Rectal smooth muscle tissue (tissue), 1 donor: ENCODE data around the gene MFNG.
A peak's percentile ranks its signal among the peaks of the same experiment; 100 is the strongest.

Experiments used
- H3K27ac ChIP-seq: one replicate; pipeline ENCODE4 v1.7.0; 2013; ENCODE audit warnings: low read depth, low read length, inconsistent platforms
- H3K27me3 ChIP-seq: one replicate; pipeline ENCODE4 v1.7.0; 2013; ENCODE audit warnings: low read length; ENCODE audit not compliant: control insufficient read depth, insufficient read depth
- H3K36me3 ChIP-seq: one replicate; pipeline ENCODE4 v1.7.0; 2013; ENCODE audit warnings: low read length; ENCODE audit not compliant: control insufficient read depth, insufficient read depth
- H3K4me1 ChIP-seq: one replicate; pipeline ENCODE4 v1.7.0; 2013; ENCODE audit warnings: low read length; ENCODE audit not compliant: control insufficient read depth, insufficient read depth
- H3K4me3 ChIP-seq: one replicate; pipeline ENCODE4 v1.7.0; 2013; ENCODE audit warnings: low read length
- H3K9ac ChIP-seq: one replicate; pipeline ENCODE4 v1.7.0; 2013; ENCODE audit warnings: low read length

Gene MFNG

GRCh38 chr22:37487129-37487528, 945 bp upstream of the MFNG start:
- Histone ChIP-seq H3K4me3 (no peak overlapping the region), H3K9ac (no peak overlapping the region), H3K36me3 (no peaks in the 10 kb centered on the region), H3K27me3 (no peaks in the 10 kb centered on the region), H3K4me1 (no peaks in the 10 kb centered on the region), H3K27ac (no peak overlapping the region)

GRCh38 chr22:37485395-37486223, 575 bp downstream of the MFNG start:
- H3K27ac ChIP-seq, result no peak overlapping the region
- H3K4me1 ChIP-seq, result no peaks in the 10 kb centered on the region
- H3K36me3 ChIP-seq, result no peaks in the 10 kb centered on the region
- no peaks in the 10 kb centered on the region for H3K27me3 ChIP-seq
- H3K9ac ChIP-seq, result peak overlapping the region; percentile 57
- H3K4me3 ChIP-seq, result peak overlapping the region; percentile 60

GRCh38 chr22:37484480-37485394, 1.4 kb downstream of the MFNG start:
- Histone ChIP-seq H3K36me3 (no peaks in the 10 kb centered on the region), H3K27ac (no peak overlapping the region), H3K4me3 (peak overlapping the region; percentile 60), H3K4me1 (no peaks in the 10 kb centered on the region), H3K9ac (peak overlapping the region; percentile 57), H3K27me3 (no peaks in the 10 kb centered on the region)

- no peaks in the 10 kb centered on the region for H3K27me3 ChIP-seq
- H3K36me3 ChIP-seq, result no peaks in the 10 kb centered on the region
- no peaks in the 10 kb centered on the region for H3K4me1 ChIP-seq
- no peak overlapping the region for H3K4me3 ChIP-seq
- H3K9ac ChIP-seq, result no peak overlapping the region
- no peak overlapping the region for H3K27ac ChIP-seq
These were observed 3.1 kb downstream of the MFNG start for GRCh38 chr22:37483050-37483449.

- Histone ChIP-seq H3K4me3 (no peak overlapping the region), H3K27me3 (no peaks in the 10 kb centered on the region), H3K27ac (no peak overlapping the region), H3K9ac (no peak overlapping the region), H3K4me1 (no peaks in the 10 kb centered on the region), H3K36me3 (no peaks in the 10 kb centered on the region)
These were observed 3.9 kb downstream of the MFNG start for GRCh38 chr22:37482244-37482643.

GRCh38 chr22:37481347-37481907, 4.8 kb downstream of the MFNG start:
- no peaks in the 10 kb centered on the region for H3K36me3 ChIP-seq
- no peak overlapping the region for H3K4me3 ChIP-seq
- no peak overlapping the region for H3K27ac ChIP-seq
- H3K27me3 ChIP-seq, result no peaks in the 10 kb centered on the region
- H3K4me1 ChIP-seq, result no peaks in the 10 kb centered on the region
- no peak overlapping the region for H3K9ac ChIP-seq

GRCh38 chr22:37480387-37481346, 5.5 kb downstream of the MFNG start:
- Histone ChIP-seq H3K36me3 (no peaks in the 10 kb centered on the region), H3K9ac (no peak overlapping the region), H3K27ac (no peak overlapping the region), H3K4me3 (no peak overlapping the region), H3K4me1 (no peaks in the 10 kb centered on the region), H3K27me3 (no peaks in the 10 kb centered on the region)

- Histone ChIP-seq H3K4me3 (no peak overlapping the region), H3K27me3 (no peaks in the 10 kb centered on the region), H3K27ac (no peak overlapping the region), H3K4me1 (no peaks in the 10 kb centered on the region), H3K36me3 (no peaks in the 10 kb centered on the region), H3K9ac (no peak overlapping the region)
These were observed 7.0 kb downstream of the MFNG start for GRCh38 chr22:37479196-37479595.

- Histone ChIP-seq H3K27me3 (no peaks in the 10 kb centered on the region), H3K27ac (no peak overlapping the region), H3K36me3 (no peaks in the 10 kb centered on the region), H3K4me1 (no peaks in the 10 kb centered on the region), H3K4me3 (no peak overlapping the region), H3K9ac (no peak overlapping the region)
These were observed 9.5 kb downstream of the MFNG start for GRCh38 chr22:37476389-37477329.

GRCh38 chr22:37474447-37475090, 11.6 kb downstream of the MFNG start:
- Histone ChIP-seq H3K9ac (no peak overlapping the region), H3K36me3 (no peaks in the 10 kb centered on the region), H3K27ac (no peak overlapping the region), H3K4me1 (no peaks in the 10 kb centered on the region), H3K27me3 (no peaks in the 10 kb centered on the region), H3K4me3 (no peak overlapping the region)
